Measurements from ENCODE around the gene TCEAL8.

The TCEAL8 gene

DNA sequence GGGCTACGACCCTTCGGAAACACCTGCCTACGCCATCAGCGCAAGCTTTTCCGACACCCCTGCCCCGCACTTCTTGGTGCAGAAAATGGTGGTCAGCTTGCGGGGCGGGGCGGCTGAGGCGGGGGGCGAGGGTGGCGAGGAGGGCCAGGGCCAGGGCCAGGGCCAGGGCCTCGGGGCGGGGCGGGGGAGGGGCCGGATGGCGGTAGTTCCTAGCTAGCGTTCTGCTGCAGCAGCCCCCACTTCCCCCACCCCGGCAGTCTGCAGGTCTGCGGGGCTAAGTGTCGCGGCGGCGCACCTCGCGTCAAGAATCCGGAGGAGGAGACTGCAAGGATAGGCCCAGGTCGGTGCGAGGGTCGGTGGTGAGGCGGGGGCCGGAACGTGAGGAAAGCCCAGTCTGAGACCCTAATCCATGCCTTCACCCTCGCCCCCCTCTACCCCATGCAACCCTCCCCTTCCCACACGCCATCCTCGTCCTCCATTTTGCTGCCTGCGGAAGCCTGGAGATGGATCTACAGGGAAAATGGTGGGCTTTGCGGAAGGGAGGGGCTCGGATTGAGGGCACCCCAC, 39.4 kb downstream of the TCEAL8 start:
- H3K4me3 ChIP-seq (replicated peaks; ENCODE audit: low read depth, low read length): peak overlapping the region; percentile 63
- TF ChIP-seq, protein P1, sequence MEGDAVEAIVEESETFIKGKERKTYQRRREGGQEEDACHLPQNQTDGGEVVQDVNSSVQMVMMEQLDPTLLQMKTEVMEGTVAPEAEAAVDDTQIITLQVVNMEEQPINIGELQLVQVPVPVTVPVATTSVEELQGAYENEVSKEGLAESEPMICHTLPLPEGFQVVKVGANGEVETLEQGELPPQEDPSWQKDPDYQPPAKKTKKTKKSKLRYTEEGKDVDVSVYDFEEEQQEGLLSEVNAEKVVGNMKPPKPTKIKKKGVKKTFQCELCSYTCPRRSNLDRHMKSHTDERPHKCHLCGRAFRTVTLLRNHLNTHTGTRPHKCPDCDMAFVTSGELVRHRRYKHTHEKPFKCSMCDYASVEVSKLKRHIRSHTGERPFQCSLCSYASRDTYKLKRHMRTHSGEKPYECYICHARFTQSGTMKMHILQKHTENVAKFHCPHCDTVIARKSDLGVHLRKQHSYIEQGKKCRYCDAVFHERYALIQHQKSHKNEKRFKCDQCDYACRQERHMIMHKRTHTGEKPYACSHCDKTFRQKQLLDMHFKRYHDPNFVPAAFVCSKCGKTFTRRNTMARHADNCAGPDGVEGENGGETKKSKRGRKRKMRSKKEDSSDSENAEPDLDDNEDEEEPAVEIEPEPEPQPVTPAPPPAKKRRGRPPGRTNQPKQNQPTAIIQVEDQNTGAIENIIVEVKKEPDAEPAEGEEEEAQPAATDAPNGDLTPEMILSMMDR (IDR thresholded peaks at IDR 0.05; ENCODE audit: low read depth, low read length, missing control alignments): no peak
- DNase-seq (ENCODE audit: extremely low read depth, low read depth): no peak

DNA sequence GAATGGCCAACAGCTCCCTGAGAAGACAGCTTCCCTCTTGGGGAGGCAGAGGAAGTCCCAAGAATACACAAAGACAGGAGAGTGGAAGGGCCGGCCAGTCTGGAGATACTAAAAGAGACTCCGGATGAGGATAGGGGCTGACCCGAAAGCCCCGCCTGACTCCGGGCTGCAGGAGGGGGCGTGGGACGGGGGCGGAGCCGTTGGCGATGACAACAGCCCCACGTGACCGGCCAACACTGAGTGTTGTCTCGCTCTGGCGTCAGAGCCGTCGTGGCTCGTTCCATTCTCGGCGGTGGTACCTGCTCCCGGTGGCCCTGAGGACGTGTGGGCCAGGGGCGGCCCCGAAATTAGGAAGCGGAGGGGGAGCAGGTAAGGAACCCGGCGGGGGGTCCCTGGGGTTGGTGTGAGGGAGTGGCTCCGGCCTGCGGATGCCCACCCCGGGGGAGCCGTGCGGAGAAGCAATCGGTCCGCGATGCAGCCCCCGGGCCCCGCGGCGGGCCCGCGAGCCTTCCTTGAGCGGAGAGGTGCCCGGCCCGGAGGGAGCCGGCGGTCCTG, 40.0 kb downstream of the TCEAL8 start, which contains the start of gene BEX4:
Gene BEX4 (plus strand): TSS at position 239 of the 555 bp plus-strand sequence. CDS start 1,046 bp downstream, outside the sequence.
- DNase-seq (ENCODE audit: extremely low read depth, low read depth): peak; percentile 29
- H3K4me3 ChIP-seq (replicated peaks; ENCODE audit: low read depth, low read length): peak within 1 kb of the TSS; percentile 63
- TF ChIP-seq, protein P1 (IDR thresholded peaks at IDR 0.05; ENCODE audit: low read depth, low read length, missing control alignments): no peak

DNA sequence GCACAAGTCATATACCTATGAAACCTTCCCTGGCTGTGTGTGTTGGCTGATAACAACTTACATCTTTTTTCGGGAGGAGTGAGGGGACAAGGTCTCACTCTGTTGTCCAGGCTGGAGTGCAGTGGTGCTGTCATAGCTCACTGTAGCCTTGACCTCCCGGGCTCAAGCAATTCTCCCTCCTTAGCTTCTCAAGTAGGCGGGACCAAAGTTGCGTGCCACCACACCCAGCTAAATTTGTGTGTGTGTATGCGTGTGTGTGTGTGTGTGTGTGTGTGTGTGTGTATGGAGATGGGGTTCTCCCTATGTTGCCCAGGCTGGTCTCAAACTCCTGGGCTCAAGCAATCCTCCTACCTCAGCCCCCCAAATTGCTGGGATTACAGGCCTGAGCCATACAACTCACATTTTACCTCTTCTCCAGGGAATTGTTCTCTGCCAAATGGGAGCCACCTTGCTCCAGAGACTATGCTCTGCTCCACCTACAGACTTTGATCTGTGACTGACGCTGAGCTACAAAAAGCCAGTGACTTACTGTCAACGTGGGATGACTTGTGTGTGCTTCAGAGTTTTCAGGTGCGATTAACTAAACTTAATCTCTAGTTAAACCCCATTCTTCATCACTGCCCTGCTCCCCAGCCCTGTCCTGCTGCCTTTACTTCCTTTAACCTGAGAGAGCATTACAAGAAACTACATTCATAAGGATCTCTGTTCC, 42.1 kb downstream of the TCEAL8 start:
- no peak overlapping the region for H3K4me3 ChIP-seq (replicated peaks; ENCODE audit: low read depth, low read length)
- TF ChIP-seq, protein P1 (IDR thresholded peaks at IDR 0.05; ENCODE audit: low read depth, low read length, missing control alignments): no peak
- no peak for DNase-seq (ENCODE audit: extremely low read depth, low read depth)

DNA sequence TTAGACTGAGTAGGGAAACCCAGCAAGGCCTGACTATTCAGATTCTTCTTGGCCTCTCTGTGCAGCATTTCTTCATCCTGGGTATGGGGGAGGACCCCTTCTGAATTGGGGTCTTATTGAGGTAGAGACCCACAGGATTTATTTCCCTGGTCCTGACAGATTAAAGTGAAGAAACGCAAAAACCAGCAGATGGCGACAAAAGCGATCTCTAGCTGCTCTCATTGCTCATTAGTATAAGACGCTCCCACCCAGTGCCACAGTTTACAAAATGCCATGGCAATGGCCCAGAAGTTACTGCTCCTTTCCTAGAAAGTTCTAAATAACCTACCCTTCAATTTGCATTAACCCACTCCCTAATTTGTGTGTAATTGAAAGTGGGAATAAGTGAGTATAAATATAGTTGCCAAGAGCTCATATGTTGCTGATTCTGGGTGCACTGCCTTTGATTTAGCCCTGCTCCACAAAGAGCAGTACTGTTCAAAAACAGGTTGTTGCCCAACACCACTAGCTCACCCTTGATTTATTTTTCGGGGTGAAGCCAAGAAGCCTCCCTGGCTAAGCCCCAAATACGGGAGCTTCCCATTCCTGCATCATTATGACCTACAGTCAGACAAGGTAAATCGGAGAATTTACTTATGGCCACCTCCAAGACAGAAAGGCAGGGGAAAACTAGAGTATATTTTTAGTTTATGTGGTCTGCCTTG, 43.8 kb downstream of the TCEAL8 start:
- TF ChIP-seq, protein P1 (IDR thresholded peaks at IDR 0.05; ENCODE audit: low read depth, low read length, missing control alignments): peak; percentile 54
- no peak overlapping the region for H3K4me3 ChIP-seq (replicated peaks; ENCODE audit: low read depth, low read length)
- DNase-seq (ENCODE audit: extremely low read depth, low read depth): no peak

DNA sequence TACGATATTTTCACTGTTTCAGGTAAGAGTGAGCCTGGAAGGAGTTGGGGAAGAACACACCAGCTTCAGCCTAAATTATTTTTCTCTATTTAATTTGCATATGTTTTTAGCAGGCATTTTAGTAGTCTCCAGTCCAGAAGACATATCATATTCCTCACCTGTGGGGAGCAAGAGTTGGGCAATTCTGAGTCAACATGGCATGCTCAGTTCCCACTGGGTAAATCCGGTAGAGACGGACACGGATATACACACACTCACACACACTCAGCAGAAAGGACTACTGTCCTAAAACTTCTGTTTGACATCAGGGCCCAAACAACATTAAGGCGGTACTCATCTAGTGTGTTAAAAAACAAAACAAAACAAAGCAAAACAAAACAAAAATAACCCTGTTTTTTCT, 44.9 kb downstream of the TCEAL8 start:
- H3K4me3 ChIP-seq (replicated peaks; ENCODE audit: low read depth, low read length): no peak overlapping the region
- TF ChIP-seq, protein P1 (IDR thresholded peaks at IDR 0.05; ENCODE audit: low read depth, low read length, missing control alignments): no peak
- no peak for DNase-seq (ENCODE audit: extremely low read depth, low read depth)

All from HFF-Myc (cell line).